ENCODE results near the gene CLDN3. TPM values are rescaled to one million over a fixed set of nuclear protein-coding genes. Genes with fewer than 3 reads are reported as not detected.

Gene CLDN3
- total RNA-seq, 2 experiments from 2014 or later, result not detected

DNA sequence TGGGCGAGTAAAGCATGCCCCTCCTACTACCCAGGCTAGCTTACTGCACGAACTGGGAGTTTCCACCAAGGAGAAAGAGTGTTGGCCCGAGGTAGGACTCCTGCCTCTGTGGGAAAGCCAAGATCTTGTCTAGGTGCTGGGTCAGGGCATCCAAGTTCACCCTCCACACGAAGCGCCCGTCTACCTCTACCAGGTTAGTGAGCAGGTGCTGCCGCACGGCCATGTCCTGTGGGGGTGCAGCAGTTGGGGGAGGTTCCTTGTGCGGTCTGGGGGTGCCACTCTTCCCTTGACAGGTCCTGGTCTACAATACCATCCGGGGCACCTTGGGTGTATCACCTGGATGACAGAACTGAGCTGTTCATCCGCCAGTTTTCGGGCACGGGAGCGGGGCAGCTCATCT lies 33.2 kb downstream of the CLDN3 start:
- no peak overlapping the region for H3K4me2 ChIP-seq (ENCODE audit: low read length)
- H3K79me2 ChIP-seq (ENCODE audit: insufficient read depth, low read depth, low read length), result peaks cover 4% of the 10 kb centered on the region; the same call in 1 of the 2 replicates
- H3K4me3 ChIP-seq (ENCODE audit: low read depth, low read length, poor library complexity, severe bottlenecking), result no peak overlapping the region
- H3K4me1 ChIP-seq (ENCODE audit: insufficient read depth, low read length, poor library complexity, severe bottlenecking), result peaks cover 31% of the 10 kb centered on the region
- no peak for TF ChIP-seq EZH2phosphoT487 (IDR thresholded peaks at IDR 0.05; ENCODE audit: borderline replicate concordance, low read depth, low read length)
- TF ChIP-seq, protein P1, sequence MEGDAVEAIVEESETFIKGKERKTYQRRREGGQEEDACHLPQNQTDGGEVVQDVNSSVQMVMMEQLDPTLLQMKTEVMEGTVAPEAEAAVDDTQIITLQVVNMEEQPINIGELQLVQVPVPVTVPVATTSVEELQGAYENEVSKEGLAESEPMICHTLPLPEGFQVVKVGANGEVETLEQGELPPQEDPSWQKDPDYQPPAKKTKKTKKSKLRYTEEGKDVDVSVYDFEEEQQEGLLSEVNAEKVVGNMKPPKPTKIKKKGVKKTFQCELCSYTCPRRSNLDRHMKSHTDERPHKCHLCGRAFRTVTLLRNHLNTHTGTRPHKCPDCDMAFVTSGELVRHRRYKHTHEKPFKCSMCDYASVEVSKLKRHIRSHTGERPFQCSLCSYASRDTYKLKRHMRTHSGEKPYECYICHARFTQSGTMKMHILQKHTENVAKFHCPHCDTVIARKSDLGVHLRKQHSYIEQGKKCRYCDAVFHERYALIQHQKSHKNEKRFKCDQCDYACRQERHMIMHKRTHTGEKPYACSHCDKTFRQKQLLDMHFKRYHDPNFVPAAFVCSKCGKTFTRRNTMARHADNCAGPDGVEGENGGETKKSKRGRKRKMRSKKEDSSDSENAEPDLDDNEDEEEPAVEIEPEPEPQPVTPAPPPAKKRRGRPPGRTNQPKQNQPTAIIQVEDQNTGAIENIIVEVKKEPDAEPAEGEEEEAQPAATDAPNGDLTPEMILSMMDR (conservative IDR thresholded peaks at IDR 0.05; ENCODE audit: low read length), result no peak
- no peak for DNase-seq (ENCODE audit: low spot score)
- H3K9me2 ChIP-seq (ENCODE audit: insufficient read depth, low read length), result no peaks in the 10 kb centered on the region
- POLR2A ChIA-PET, result no interaction called here
- intact Hi-C loops (cut with micrococcal nuclease; ENCODE audit: unreplicated experiment), result loop anchor here (5.0 to 10.0 kb wide), 2 partner anchors 105 to 212 kb away; partner anchors contain the start of genes BAZ1B and METTL27
- peaks cover 5% of the 10 kb centered on the region; the same call in 1 of the 2 replicates for H4K20me1 ChIP-seq (ENCODE audit: insufficient read depth, low read length)
- BruUV-seq (replicated peaks), result no TSS peak
- H3K27ac ChIP-seq (ENCODE audit: low read depth, low read length, poor library complexity, severe bottlenecking), result no peak overlapping the region
- H2AFZ ChIP-seq (ENCODE audit: low read length), result no peak overlapping the region
- H3K9me3 ChIP-seq (ENCODE audit: low read length), result no peaks in the 10 kb centered on the region
- H3K36me3 ChIP-seq (ENCODE audit: insufficient read depth, low read length), result peaks cover 20% of the 10 kb centered on the region
- CTCF ChIA-PET (ENCODE audit: unreplicated experiment), result no interaction called here

DNA sequence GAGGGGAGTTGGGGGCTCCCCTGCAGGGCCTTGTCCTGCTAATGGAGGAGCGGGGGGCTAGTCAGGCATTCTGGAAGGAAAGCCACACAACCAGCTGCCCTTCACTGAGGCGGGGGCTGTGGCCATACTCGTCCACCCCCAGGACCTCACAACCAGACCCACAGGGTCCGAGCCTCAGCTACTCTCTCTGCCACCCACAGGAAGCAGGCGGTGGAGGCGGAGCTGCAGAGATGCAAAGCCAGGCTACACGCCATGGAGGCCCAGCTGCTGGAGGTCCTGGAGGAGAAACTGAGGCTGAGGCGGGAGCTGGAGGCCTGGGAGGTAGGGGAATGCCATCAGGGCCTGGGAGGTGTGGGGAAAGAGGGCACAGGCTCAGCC lies 34.6 kb downstream of the CLDN3 start:
- DNase-seq (ENCODE audit: low spot score), result no peak
- POLR2A ChIA-PET, result interaction anchor here (0.6 kb wide), 1 partner anchor 69 kb away, joined by 5 read pairs; no protein-coding TSS in a partner anchor
- no peak for TF ChIP-seq EZH2phosphoT487 (IDR thresholded peaks at IDR 0.05; ENCODE audit: borderline replicate concordance, low read depth, low read length)
- TF ChIP-seq, protein P1 (conservative IDR thresholded peaks at IDR 0.05; ENCODE audit: low read length), result no peak
- peaks cover 21% of the 10 kb centered on the region for H3K4me1 ChIP-seq (ENCODE audit: insufficient read depth, low read length, poor library complexity, severe bottlenecking)
- CTCF ChIA-PET (ENCODE audit: unreplicated experiment), result interaction anchor here (0.6 kb wide), 1 partner anchor 138 kb away, joined by 4 read pairs; no protein-coding TSS in a partner anchor
- H2AFZ ChIP-seq (ENCODE audit: low read length), result no peak overlapping the region
- no peak overlapping the region for H3K4me2 ChIP-seq (ENCODE audit: low read length)
- peaks cover 4% of the 10 kb centered on the region; the same call in 1 of the 2 replicates for H3K79me2 ChIP-seq (ENCODE audit: insufficient read depth, low read depth, low read length)
- H4K20me1 ChIP-seq (ENCODE audit: insufficient read depth, low read length), result peaks cover 5% of the 10 kb centered on the region; the same call in 1 of the 2 replicates
- no peak overlapping the region for H3K27ac ChIP-seq (ENCODE audit: low read depth, low read length, poor library complexity, severe bottlenecking)
- BruUV-seq (replicated peaks), result no TSS peak
- no peaks in the 10 kb centered on the region for H3K9me2 ChIP-seq (ENCODE audit: insufficient read depth, low read length)
- H3K9me3 ChIP-seq (ENCODE audit: low read length), result no peaks in the 10 kb centered on the region
- H3K4me3 ChIP-seq (ENCODE audit: low read depth, low read length, poor library complexity, severe bottlenecking), result no peak overlapping the region
- peaks cover 20% of the 10 kb centered on the region for H3K36me3 ChIP-seq (ENCODE audit: insufficient read depth, low read length)
- intact Hi-C loops (cut with micrococcal nuclease; ENCODE audit: unreplicated experiment), result loop anchor here (2.0 to 10.0 kb wide), 4 partner anchors 107 to 211 kb away; partner anchors contain the start of genes BAZ1B and METTL27
